Stomach (tissue), 4 donors: ENCODE data around the gene CDYL.

Experiments
- EP300 ChIP-seq: sonication (generic); formaldehyde crosslinking; IDR thresholded peaks from one replicate; pipeline ENCODE4 v1.6.1; 2017; ENCODE audit warnings: antibody characterized with exemption
- POLR2A ChIP-seq, 4 donors: fragments of 450-650 bp; IDR thresholded peaks; one replicate each; pipeline ENCODE4 v1.6.1; 2016; ENCODE audit warnings: antibody characterized with exemption in 4 of 4, control low read depth in 2 of 4, mild to moderate bottlenecking in 1 of 4, moderate library complexity in 1 of 4
- POLR2AphosphoS5 ChIP-seq, 3 donors: sonication (generic); formaldehyde crosslinking; IDR thresholded peaks; one replicate each; pipeline ENCODE4 v1.6.1; 2016; ENCODE audit warnings: antibody characterized with exemption in 3 of 3
- TF ChIP-seq, protein P1 (sequence below), 7 experiments: fragments of 450-650 bp in 4 of 7; fragments of 200-600 bp in 3 of 7; sonication (generic) in 3 of 7; IDR thresholded peaks; one replicate each; pipeline ENCODE4 v1.5.1; 2016 to 2019; ENCODE audit warnings: antibody characterized with exemption in 7 of 7, control low read depth in 2 of 7, mild to moderate bottlenecking in 1 of 7

DNA sequence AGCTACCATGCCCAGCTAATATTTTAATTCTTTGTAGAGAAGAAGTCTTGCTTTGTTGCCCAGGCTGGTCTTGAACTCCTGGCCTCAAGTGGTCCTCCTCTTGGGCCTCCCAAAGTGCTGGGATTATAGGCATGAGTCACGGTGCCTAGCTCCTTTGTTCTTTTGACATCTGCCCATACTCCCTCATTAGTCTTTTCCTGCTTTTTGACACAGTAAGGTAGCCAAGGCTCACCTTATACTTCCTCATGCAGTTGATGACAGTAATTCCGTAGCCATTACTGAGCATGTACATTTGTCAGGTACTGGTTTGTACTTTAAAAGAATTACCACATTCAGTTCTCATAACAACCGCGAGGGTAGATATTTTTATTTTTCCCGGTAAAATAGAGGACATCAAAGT, 76.7 kb downstream of the CDYL start:
- no peak for TF ChIP-seq EP300
- TF ChIP-seq, protein P1, sequence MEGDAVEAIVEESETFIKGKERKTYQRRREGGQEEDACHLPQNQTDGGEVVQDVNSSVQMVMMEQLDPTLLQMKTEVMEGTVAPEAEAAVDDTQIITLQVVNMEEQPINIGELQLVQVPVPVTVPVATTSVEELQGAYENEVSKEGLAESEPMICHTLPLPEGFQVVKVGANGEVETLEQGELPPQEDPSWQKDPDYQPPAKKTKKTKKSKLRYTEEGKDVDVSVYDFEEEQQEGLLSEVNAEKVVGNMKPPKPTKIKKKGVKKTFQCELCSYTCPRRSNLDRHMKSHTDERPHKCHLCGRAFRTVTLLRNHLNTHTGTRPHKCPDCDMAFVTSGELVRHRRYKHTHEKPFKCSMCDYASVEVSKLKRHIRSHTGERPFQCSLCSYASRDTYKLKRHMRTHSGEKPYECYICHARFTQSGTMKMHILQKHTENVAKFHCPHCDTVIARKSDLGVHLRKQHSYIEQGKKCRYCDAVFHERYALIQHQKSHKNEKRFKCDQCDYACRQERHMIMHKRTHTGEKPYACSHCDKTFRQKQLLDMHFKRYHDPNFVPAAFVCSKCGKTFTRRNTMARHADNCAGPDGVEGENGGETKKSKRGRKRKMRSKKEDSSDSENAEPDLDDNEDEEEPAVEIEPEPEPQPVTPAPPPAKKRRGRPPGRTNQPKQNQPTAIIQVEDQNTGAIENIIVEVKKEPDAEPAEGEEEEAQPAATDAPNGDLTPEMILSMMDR (IDR thresholded peaks at IDR 0.05): no peak
- TF ChIP-seq POLR2A (IDR thresholded peaks at IDR 0.05): no peak
- TF ChIP-seq POLR2AphosphoS5 (IDR thresholded peaks at IDR 0.05): no peak
